ENCODE data around the gene DNM2.

DNA sequence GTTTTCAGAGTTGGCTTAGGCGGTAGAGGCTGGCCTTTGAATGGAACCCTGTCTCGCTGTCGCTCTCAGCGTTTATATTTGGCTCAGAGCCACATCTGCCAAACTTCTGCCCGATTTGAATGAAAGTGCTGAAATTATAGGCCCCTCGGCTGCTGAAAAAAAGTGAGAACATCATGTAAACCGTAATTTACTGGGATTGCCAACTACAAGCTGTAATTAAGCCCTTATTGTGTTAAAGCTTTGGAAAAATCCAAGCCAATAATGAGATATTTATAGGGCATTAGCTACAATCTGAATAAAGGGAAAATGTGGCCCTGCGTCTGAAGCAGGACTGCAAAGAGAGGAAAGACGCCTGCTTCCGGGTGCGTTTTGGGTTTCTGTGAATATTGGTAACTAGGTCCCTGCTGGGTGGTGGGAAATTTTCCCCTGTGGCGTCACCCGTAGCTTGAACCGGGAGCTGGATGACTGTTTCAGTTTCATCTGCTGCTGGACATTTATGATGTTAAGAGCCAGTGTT lies 9.9 kb downstream of the DNM2 start:
- TF ChIP-seq, protein P1, sequence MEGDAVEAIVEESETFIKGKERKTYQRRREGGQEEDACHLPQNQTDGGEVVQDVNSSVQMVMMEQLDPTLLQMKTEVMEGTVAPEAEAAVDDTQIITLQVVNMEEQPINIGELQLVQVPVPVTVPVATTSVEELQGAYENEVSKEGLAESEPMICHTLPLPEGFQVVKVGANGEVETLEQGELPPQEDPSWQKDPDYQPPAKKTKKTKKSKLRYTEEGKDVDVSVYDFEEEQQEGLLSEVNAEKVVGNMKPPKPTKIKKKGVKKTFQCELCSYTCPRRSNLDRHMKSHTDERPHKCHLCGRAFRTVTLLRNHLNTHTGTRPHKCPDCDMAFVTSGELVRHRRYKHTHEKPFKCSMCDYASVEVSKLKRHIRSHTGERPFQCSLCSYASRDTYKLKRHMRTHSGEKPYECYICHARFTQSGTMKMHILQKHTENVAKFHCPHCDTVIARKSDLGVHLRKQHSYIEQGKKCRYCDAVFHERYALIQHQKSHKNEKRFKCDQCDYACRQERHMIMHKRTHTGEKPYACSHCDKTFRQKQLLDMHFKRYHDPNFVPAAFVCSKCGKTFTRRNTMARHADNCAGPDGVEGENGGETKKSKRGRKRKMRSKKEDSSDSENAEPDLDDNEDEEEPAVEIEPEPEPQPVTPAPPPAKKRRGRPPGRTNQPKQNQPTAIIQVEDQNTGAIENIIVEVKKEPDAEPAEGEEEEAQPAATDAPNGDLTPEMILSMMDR (IDR thresholded peaks at IDR 0.05; ENCODE audit: low read length) = no peak
- TF ChIP-seq EZH2 (optimal IDR thresholded peaks at IDR 0.05; ENCODE audit: low read depth, low read length) = no peak
